IMR-90 (cell line): ENCODE results near the gene NT5C. TPM values are rescaled to one million over a fixed set of nuclear protein-coding genes. Genes with fewer than 3 reads are reported as not detected.

ENCODE experiments used
- ATAC-seq: fragments of 200-7000 bp; cut with Tn5 transposase; 2 replicates; pipeline ENCODE4 v1.9.1; 2020; ENCODE audit warnings: low read depth, mild to moderate bottlenecking, moderate library complexity
- BruUV-seq: library from RNA; stranded (reverse); fragments of 400-500 nt; replicated peaks from 2 replicates; lab custom pipeline; 2021; lab: Mats Ljungman, UMichigan
- CTCF ChIA-PET: fragments of 300-600 bp; formaldehyde crosslinking; extraction: SDS; loops from one replicate; lab custom pipeline; 2021; ENCODE audit warnings: antibody characterized with exemption; lab: Yijun Ruan, JAX
- POLR2A ChIA-PET: fragments of 300-600 bp; sonication (Branson Sonifier 250); formaldehyde crosslinking; loops from one replicate; lab custom pipeline; 2022; ENCODE audit warnings: antibody characterized with exemption; ENCODE audit not compliant: unreplicated experiment; lab: Charles Lee
- DNase-seq: peaks from one replicate; pipeline ENCODE4 v3.0.0; 2013
- H2AFZ ChIP-seq: replicated peaks from 2 replicates; pipeline ENCODE3; 2013; ENCODE audit warnings: low read length, mild to moderate bottlenecking; ENCODE audit not compliant: poor library complexity
- H2AK5ac ChIP-seq: 2 replicates; pipeline ENCODE4 v1.6.1; 2013; ENCODE audit warnings: low read depth, low read length, inconsistent platforms
- H2AK9ac ChIP-seq: replicated peaks from 2 replicates; pipeline ENCODE3; 2013; ENCODE audit warnings: mild to moderate bottlenecking, low read depth, low read length, moderate library complexity; ENCODE audit not compliant: poor library complexity
- H2BK120ac ChIP-seq: 2 replicates; pipeline ENCODE4 v1.6.1; 2013; ENCODE audit warnings: low read depth, low read length, inconsistent platforms
- H2BK15ac ChIP-seq: 3 replicates; pipeline ENCODE4 v1.6.1; 2013; ENCODE audit warnings: low read depth, low read length, inconsistent platforms
- H2BK20ac ChIP-seq: 2 replicates; pipeline ENCODE4 v1.6.1; 2013; ENCODE audit warnings: low read depth, mild to moderate bottlenecking, inconsistent platforms, low read length, moderate library complexity
- H2BK5ac ChIP-seq: 2 replicates; pipeline ENCODE4 v1.6.1; 2013; ENCODE audit warnings: mild to moderate bottlenecking, low read depth, low read length, inconsistent platforms; ENCODE audit not compliant: poor library complexity, severe bottlenecking
- H3K14ac ChIP-seq: replicated peaks from 2 replicates; pipeline ENCODE4 v1.6.1; 2013; ENCODE audit warnings: low read depth, low read length, inconsistent platforms
- H3K18ac ChIP-seq: 2 replicates; pipeline ENCODE4 v1.6.1; 2013; ENCODE audit warnings: low read depth, low read length, control low read depth
- H3K23ac ChIP-seq: 2 replicates; pipeline ENCODE4 v1.6.1; 2013; ENCODE audit warnings: low read depth, low read length, inconsistent platforms
- H3K27ac ChIP-seq: 2 replicates; pipeline ENCODE4 v1.5.1; 2013; ENCODE audit warnings: mild to moderate bottlenecking, control low read depth, low read length; ENCODE audit not compliant: insufficient read depth
- H3K27me3 ChIP-seq: 2 replicates; pipeline ENCODE4 v1.6.1; 2013; ENCODE audit warnings: low read length; ENCODE audit not compliant: control insufficient read depth, insufficient read depth
- H3K36me3 ChIP-seq: 2 replicates; pipeline ENCODE4 v1.6.1; 2013; ENCODE audit warnings: low read length, mixed read lengths; ENCODE audit not compliant: control insufficient read depth, insufficient read depth
- H3K4ac ChIP-seq: 2 replicates; pipeline ENCODE4 v1.6.1; 2013; ENCODE audit warnings: low read depth, low read length, inconsistent platforms
- H3K4me1 ChIP-seq: 2 replicates; pipeline ENCODE4 v1.6.1; 2013; ENCODE audit warnings: low read length, mixed read lengths; ENCODE audit not compliant: control insufficient read depth, insufficient read depth
- H3K4me2 ChIP-seq: 2 replicates; pipeline ENCODE4 v1.6.1; 2013; ENCODE audit warnings: low read depth, mild to moderate bottlenecking, control low read depth, low read length, moderate library complexity
- H3K4me3 ChIP-seq: 2 replicates; pipeline ENCODE4 v1.5.1; 2013; ENCODE audit warnings: low read depth, mild to moderate bottlenecking, control low read depth, low read length, moderate library complexity; ENCODE audit not compliant: insufficient read depth
- H3K56ac ChIP-seq: 2 replicates; pipeline ENCODE4 v1.6.1; 2013; ENCODE audit warnings: low read length, inconsistent platforms; ENCODE audit not compliant: insufficient read depth; ENCODE audit errors: extremely low read depth
- H3K79me1 ChIP-seq, 2 experiments: 2 replicates each; pipeline ENCODE4 v1.6.1; 2013; ENCODE audit warnings: low read length in 2 of 2, inconsistent platforms in 1 of 2, low read depth in 1 of 2
- H3K9ac ChIP-seq: 2 replicates; pipeline ENCODE4 v1.6.1; 2013; ENCODE audit warnings: low read depth, low read length, control low read depth
- H3K9me1 ChIP-seq: 2 replicates; pipeline ENCODE4 v1.6.1; 2013; ENCODE audit warnings: low read length, inconsistent platforms; ENCODE audit not compliant: insufficient read depth
- H3K9me3 ChIP-seq: 2 replicates; pipeline ENCODE4 v1.6.1; 2013; ENCODE audit warnings: low read length; ENCODE audit not compliant: control insufficient read depth, insufficient read depth
- H4K20me1 ChIP-seq: 2 replicates; pipeline ENCODE4 v1.6.1; 2013; ENCODE audit warnings: low read length, inconsistent platforms; ENCODE audit not compliant: insufficient read depth
- H4K5ac ChIP-seq: 2 replicates; pipeline ENCODE4 v1.6.1; 2013; ENCODE audit warnings: mild to moderate bottlenecking, low read depth, low read length, control low read depth
- H4K8ac ChIP-seq, 2 experiments: 2 replicates each; pipeline ENCODE4 v1.6.1; 2013; ENCODE audit warnings: low read depth in 2 of 2, low read length in 2 of 2, control low read depth in 1 of 2, inconsistent platforms in 1 of 2
- H4K91ac ChIP-seq: 2 replicates; pipeline ENCODE4 v1.6.1; 2013; ENCODE audit warnings: low read depth, low read length, inconsistent platforms; ENCODE audit not compliant: insufficient read depth
- RCOR1 ChIP-seq: IDR thresholded peaks from 2 replicates; pipeline ENCODE4 v1.6.1; 2012; ENCODE audit warnings: mild to moderate bottlenecking, low read length, improper control_type of control experiment; ENCODE audit not compliant: insufficient replicate concordance
- WGBS, 2 experiments: methylation state at CpG; one replicate each; pipeline versions ENCODE4 v1.1.5 to v1.1.7; 2013; ENCODE audit warnings: missing lambda C conversion rate in 2 of 2; ENCODE audit not compliant: insufficient read length in 1 of 2; ENCODE audit errors: extremely low coverage in 2 of 2; 5-methylcytosine and 5-hydroxymethylcytosine counted together
- dilution Hi-C: fragments of 300-500 bp; cut with HindIII; formaldehyde crosslinking; loops from one replicate; pipeline ENCODE4 v1.14.3; 2018; ENCODE audit warnings: low sequenced_read_pairs; ENCODE audit not compliant: unreplicated experiment
- in situ Hi-C: fragments of 300-500 bp; cut with MboI; formaldehyde crosslinking; loops from 3 replicates; pipeline ENCODE4 v1.14.3; 2019; ENCODE audit warnings: low sequenced_read_pairs, inconsistent platforms, mixed read lengths
- intact Hi-C: fragments of 100-400 bp; cut with micrococcal nuclease; formaldehyde crosslinking; loops from 2 replicates; pipeline ENCODE4 v1.10.0; 2022
- polyA plus RNA-seq, 3 experiments: library from polyadenylated mRNA; depleted of rRNA; stranded (reverse); fragments of >200 nt; gene quantifications; 2 replicates each; pipeline ENCODE4 v1.2.3, GENCODE V29; 2012; ENCODE audit warnings: low replicate concordance in 1 of 3
- total RNA-seq: library from RNA; depleted of rRNA; stranded (reverse); fragments of >200 nt; gene quantifications from 2 replicates; pipeline ENCODE4 v1.2.3, GENCODE V29; 2012

Gene NT5C
- total and polyA plus RNA-seq, 2 of the 4 experiments (the other 2 are of a cell fraction), result 24.0 to 44.6 TPM

GRCh38 chr17:75135946-75136345 is 4.4 kb upstream of the NT5C start:
- Histone ChIP-seq H3K23ac (no peak overlapping the region), H3K4ac (no peak overlapping the region), H2AK9ac (no peak overlapping the region), H2BK20ac (no peak overlapping the region), H2BK120ac (no peak overlapping the region), H3K36me3 (peaks cover 21% of the 10 kb centered on the region), H4K5ac (no peak overlapping the region), H3K9me1 (no peaks in the 10 kb centered on the region), H3K27me3 (no peaks in the 10 kb centered on the region), H3K9me3 (no peaks in the 10 kb centered on the region), H4K8ac (no peak overlapping the region), H2BK5ac (no peak overlapping the region), H3K4me1 (0 out of 2 replicates have a peak, but pooled peaks cover 3% of the 10 kb centered on the region), H2AFZ (no peak overlapping the region), H4K20me1 (no peaks in the 10 kb centered on the region; the same call in 1 of the 2 replicates), H4K91ac (no peak overlapping the region), H3K18ac (no peak overlapping the region), H3K4me3 (no peak overlapping the region), H3K27ac (no peak overlapping the region), H3K79me1 (peaks cover 30 to 58% of the 10 kb centered on the region in 2 experiments), H3K14ac (no peak overlapping the region), H2BK15ac (no peak overlapping the region), H3K56ac (no peak overlapping the region), H2AK5ac (no peak overlapping the region), H3K4me2 (no peak overlapping the region), H3K9ac (no peak overlapping the region)
- DNase-seq, result no peak
- WGBS, 2 experiments, result 82% methylated on average over 2 of the region's 8 CpGs; no CpG with 5 or more reads in 1 of the 2 experiments
- CTCF ChIA-PET, result no interaction called here
- dilution Hi-C loops, result no loop called here
- no peak for TF ChIP-seq RCOR1
- in situ Hi-C loops, result no loop called here
- ATAC-seq, result no peak
- BruUV-seq, result no TSS peak
- intact Hi-C loops, result no loop called here
- POLR2A ChIA-PET, result no interaction called here
